Gastroesophageal sphincter (tissue), 3 donors: Measurements from ENCODE around the gene BDH1.

Experiments
- POLR2A ChIP-seq, 2 donors: fragments of 450-650 bp; IDR thresholded peaks; one replicate each; pipeline ENCODE4 v1.6.1; 2017; ENCODE audit warnings: antibody characterized with exemption in 2 of 2, mild to moderate bottlenecking in 2 of 2, moderate library complexity in 1 of 2
- TF ChIP-seq, protein P1 (sequence below), 4 experiments: fragments of 200-600 bp in 2 of 4; fragments of 450-650 bp in 2 of 4; sonication (generic) in 1 of 4; IDR thresholded peaks; one replicate each; pipeline ENCODE4 v1.5.1; 2017 to 2019; ENCODE audit warnings: antibody characterized with exemption in 4 of 4, mild to moderate bottlenecking in 2 of 4, moderate library complexity in 2 of 4

DNA sequence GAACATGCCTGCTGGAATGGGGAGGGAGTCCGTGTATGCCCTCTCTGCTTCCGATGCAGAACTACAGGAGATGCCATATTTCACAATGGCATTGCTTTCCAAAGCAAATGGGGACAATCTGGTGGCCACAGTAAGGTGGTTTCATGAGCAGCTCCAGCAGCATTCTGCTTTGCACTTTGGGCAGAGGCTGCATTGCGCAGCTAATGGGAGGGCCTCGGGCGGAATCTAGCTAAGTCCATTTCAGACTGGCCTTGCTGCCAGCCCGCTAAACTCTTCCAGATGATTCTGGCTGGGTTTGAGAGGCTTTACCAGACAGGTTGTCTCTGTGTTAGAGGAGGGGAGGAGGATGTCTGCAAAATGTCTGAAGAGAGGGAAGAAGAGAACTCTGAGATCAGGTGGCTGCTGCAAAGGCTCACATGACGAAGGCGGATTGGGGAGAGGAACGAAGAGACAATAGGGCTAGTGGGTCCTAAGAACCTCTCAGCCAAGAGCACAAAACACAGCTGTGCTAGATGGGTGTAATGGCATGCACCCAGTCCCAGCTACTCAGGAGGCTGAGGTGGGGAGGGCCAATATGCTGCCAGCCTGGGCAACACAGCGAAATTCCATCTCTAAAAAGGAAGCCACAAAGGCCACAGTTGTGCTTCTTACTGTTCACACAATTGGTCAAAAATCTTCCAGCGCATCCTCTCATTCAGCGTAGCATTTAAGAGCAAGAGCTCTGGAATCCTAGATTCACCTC is 63.7 kb downstream of the BDH1 start:
- TF ChIP-seq POLR2A (IDR thresholded peaks at IDR 0.05), result no peak
- TF ChIP-seq, protein P1, sequence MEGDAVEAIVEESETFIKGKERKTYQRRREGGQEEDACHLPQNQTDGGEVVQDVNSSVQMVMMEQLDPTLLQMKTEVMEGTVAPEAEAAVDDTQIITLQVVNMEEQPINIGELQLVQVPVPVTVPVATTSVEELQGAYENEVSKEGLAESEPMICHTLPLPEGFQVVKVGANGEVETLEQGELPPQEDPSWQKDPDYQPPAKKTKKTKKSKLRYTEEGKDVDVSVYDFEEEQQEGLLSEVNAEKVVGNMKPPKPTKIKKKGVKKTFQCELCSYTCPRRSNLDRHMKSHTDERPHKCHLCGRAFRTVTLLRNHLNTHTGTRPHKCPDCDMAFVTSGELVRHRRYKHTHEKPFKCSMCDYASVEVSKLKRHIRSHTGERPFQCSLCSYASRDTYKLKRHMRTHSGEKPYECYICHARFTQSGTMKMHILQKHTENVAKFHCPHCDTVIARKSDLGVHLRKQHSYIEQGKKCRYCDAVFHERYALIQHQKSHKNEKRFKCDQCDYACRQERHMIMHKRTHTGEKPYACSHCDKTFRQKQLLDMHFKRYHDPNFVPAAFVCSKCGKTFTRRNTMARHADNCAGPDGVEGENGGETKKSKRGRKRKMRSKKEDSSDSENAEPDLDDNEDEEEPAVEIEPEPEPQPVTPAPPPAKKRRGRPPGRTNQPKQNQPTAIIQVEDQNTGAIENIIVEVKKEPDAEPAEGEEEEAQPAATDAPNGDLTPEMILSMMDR (IDR thresholded peaks at IDR 0.05), result no peak
